ENCODE measurements around the gene SFI1.

- TF ChIP-seq, protein P1, sequence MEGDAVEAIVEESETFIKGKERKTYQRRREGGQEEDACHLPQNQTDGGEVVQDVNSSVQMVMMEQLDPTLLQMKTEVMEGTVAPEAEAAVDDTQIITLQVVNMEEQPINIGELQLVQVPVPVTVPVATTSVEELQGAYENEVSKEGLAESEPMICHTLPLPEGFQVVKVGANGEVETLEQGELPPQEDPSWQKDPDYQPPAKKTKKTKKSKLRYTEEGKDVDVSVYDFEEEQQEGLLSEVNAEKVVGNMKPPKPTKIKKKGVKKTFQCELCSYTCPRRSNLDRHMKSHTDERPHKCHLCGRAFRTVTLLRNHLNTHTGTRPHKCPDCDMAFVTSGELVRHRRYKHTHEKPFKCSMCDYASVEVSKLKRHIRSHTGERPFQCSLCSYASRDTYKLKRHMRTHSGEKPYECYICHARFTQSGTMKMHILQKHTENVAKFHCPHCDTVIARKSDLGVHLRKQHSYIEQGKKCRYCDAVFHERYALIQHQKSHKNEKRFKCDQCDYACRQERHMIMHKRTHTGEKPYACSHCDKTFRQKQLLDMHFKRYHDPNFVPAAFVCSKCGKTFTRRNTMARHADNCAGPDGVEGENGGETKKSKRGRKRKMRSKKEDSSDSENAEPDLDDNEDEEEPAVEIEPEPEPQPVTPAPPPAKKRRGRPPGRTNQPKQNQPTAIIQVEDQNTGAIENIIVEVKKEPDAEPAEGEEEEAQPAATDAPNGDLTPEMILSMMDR (IDR thresholded peaks at IDR 0.05) = no peak
- TF ChIP-seq POLR2AphosphoS5 (IDR thresholded peaks at IDR 0.05) (no peak), POLR2A (IDR thresholded peaks at IDR 0.05) (no peak), EP300 (IDR thresholded peaks at IDR 0.05) (no peak)
Measured at GRCh38 chr22:31650391-31650790, 154.1 kb downstream of the SFI1 start.
